Activated B cell treated with CpG ODN at 0.5 μM for 24 hours (primary cell): ENCODE measurements around the gene CDH15. TPM values are rescaled to one million over a fixed set of nuclear protein-coding genes. Genes with fewer than 3 reads are reported as not detected.

Source experiments
- ATAC-seq: fragments of 200-7000 bp; cut with Tn5 transposase; one replicate; pipeline ENCODE4 v1.10.0; 2021; ENCODE audit warnings: low read depth, mild to moderate bottlenecking, moderate library complexity
- CTCF ChIA-PET: fragments of 350-600 bp; sonication (Branson Sonifier 250); formaldehyde crosslinking; loops from one replicate; lab custom pipeline; 2021; ENCODE audit warnings: antibody characterized with exemption; lab: Charles Lee
- POLR2A ChIA-PET: fragments of 350-600 bp; sonication (Branson Sonifier 250); formaldehyde crosslinking; loops from one replicate; lab custom pipeline; 2021; ENCODE audit warnings: antibody characterized with exemption; lab: Charles Lee
- DNase-seq: peaks from one replicate; pipeline ENCODE4 v3.0.0; 2022
- H3K27ac Mint-ChIP-seq: one replicate; pipeline ENCODE4 v1.8.0; 2020; ENCODE audit warnings: mixed read lengths
- H3K27me3 Mint-ChIP-seq: one replicate; pipeline ENCODE4 v1.8.0; 2021; ENCODE audit warnings: mixed read lengths
- H3K36me3 Mint-ChIP-seq: one replicate; pipeline ENCODE4 v1.8.0; 2021; ENCODE audit warnings: low read depth, mixed read lengths
- H3K4me1 Mint-ChIP-seq: one replicate; pipeline ENCODE4 v1.8.0; 2021; ENCODE audit warnings: mixed read lengths
- H3K4me3 Mint-ChIP-seq: one replicate; pipeline ENCODE4 v1.8.0; 2020; ENCODE audit warnings: mild to moderate bottlenecking, mixed read lengths
- H3K9me3 Mint-ChIP-seq: one replicate; pipeline ENCODE4 v1.8.0; 2020; ENCODE audit warnings: mixed read lengths
- intact Hi-C: fragments of 100-400 bp; cut with micrococcal nuclease; formaldehyde crosslinking; loops from one replicate; pipeline ENCODE4 v1.15.1; 2024
- total RNA-seq: library from RNA; stranded (reverse); gene quantifications from 2 replicates; pipeline ENCODE4 v1.2.3, GENCODE V29; 2022
- TF ChIP-seq, protein P1 (sequence below): fragments of 200-600 bp; IDR thresholded peaks from one replicate; pipeline ENCODE4 v1.8.0; 2022; ENCODE audit warnings: antibody characterized with exemption, mild to moderate bottlenecking

CDH15 gene
- total RNA-seq, 1 donor from 2014 or later: not detected

DNA sequence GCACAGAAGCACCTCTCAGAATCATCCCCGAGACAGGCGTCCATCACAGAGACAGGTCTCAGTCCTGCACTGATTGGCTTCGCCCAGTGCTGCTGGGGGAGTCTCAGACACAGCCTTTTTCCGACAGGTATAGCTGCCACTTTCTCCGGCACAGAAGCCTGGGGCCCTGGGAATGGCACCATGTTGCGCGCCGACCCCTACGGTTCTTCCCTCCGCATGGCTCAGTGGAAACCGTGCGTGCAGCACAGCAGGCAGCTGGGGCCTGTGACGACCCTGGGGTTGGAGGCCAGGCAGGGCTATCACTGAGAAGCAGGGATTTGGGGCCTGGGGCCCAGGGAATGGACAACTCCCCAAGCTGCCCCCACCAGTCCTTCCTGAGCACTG is 29.7 kb upstream of the CDH15 start:
- H3K9me3 Mint-ChIP-seq: no peaks in the 10 kb centered on the region
- H3K27me3 Mint-ChIP-seq: no peaks in the 10 kb centered on the region
- H3K4me3 Mint-ChIP-seq: no peak overlapping the region
- peaks cover 52% of the 10 kb centered on the region for H3K36me3 Mint-ChIP-seq
- intact Hi-C loops: no loop called here
- POLR2A ChIA-PET: no interaction called here
- H3K27ac Mint-ChIP-seq: no peak overlapping the region
- CTCF ChIA-PET: no interaction called here
- ATAC-seq: no peak
- no peak for DNase-seq
- TF ChIP-seq, protein P1, sequence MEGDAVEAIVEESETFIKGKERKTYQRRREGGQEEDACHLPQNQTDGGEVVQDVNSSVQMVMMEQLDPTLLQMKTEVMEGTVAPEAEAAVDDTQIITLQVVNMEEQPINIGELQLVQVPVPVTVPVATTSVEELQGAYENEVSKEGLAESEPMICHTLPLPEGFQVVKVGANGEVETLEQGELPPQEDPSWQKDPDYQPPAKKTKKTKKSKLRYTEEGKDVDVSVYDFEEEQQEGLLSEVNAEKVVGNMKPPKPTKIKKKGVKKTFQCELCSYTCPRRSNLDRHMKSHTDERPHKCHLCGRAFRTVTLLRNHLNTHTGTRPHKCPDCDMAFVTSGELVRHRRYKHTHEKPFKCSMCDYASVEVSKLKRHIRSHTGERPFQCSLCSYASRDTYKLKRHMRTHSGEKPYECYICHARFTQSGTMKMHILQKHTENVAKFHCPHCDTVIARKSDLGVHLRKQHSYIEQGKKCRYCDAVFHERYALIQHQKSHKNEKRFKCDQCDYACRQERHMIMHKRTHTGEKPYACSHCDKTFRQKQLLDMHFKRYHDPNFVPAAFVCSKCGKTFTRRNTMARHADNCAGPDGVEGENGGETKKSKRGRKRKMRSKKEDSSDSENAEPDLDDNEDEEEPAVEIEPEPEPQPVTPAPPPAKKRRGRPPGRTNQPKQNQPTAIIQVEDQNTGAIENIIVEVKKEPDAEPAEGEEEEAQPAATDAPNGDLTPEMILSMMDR: no peak
- H3K4me1 Mint-ChIP-seq: no peaks in the 10 kb centered on the region

DNA sequence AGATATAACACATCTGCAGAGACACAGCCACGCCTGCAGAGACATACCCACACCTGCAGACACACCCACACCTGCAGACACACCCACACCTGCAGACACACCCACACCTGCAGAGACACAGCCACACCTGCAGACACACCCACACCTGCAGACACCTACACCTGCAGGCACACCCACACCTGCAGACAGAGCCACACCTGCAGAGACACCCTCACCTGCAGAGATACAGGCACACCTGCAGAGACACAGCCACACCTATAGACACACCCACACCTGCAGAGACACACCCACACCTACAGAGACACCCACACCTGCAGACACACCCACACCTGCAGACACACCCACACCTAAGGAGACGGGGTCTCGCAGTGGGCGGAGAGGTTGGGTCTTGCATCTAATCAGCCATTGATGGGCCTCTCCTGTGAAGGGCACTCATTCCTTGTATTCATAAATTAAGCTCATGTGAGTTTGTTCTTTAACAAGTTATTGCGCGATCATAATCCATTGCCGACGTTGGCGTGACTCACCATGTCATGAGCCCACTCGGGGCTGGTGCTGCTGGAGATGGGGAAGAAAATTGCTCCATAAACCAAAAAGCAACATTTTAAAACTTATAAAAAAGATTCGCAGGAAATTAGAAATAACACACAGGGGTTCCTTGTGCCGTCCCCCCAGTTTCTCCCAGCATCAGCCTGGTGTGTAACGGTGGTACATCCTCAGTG is 28.9 kb upstream of the CDH15 start:
- ChIA-PET POLR2A (no interaction called here), CTCF (no interaction called here)
- ATAC-seq (no peak), DNase-seq (no peak)
- no peak overlapping the region for H3K27ac Mint-ChIP-seq
- no peak overlapping the region for H3K4me3 Mint-ChIP-seq
- no peaks in the 10 kb centered on the region for H3K27me3 Mint-ChIP-seq
- TF ChIP-seq, protein P1: no peak
- H3K9me3 Mint-ChIP-seq: no peaks in the 10 kb centered on the region
- H3K4me1 Mint-ChIP-seq: no peaks in the 10 kb centered on the region
- intact Hi-C loops: no loop called here
- H3K36me3 Mint-ChIP-seq: peaks cover 51% of the 10 kb centered on the region

DNA sequence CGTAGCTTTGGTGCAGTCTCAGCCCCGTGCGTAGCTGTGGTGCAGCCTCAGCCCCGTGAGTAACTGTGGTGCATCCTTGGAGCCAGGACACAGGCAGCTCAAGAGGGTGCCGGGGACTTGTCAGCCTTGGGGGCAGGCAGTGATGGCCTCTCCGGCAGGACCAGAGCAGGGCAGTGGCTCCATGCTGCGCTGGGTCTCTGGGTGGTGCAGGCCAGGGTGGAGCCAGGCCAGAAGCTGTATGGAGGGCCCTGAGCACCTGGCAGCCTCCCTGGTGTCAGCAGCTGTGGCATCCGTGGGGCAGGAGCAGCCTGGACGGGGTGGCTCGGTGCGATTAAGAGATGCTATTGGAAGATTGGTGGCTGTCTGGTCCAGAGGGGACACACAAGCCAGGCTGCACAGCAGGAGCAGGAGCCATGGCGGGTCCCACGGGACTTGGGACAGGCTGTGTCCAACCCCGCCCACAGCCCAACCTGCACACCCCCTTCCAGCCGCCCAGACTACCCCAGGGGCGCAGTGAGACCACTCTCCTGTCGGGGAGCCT is 28.3 kb upstream of the CDH15 start:
- ChIA-PET POLR2A (no interaction called here), CTCF (no interaction called here)
- intact Hi-C loops: no loop called here
- DNase-seq (no peak), ATAC-seq (no peak)
- Mint-ChIP-seq H3K27ac (no peak overlapping the region), H3K9me3 (no peaks in the 10 kb centered on the region), H3K4me1 (no peaks in the 10 kb centered on the region), H3K4me3 (no peak overlapping the region), H3K36me3 (peaks cover 56% of the 10 kb centered on the region), H3K27me3 (no peaks in the 10 kb centered on the region)
- TF ChIP-seq, protein P1: no peak

DNA sequence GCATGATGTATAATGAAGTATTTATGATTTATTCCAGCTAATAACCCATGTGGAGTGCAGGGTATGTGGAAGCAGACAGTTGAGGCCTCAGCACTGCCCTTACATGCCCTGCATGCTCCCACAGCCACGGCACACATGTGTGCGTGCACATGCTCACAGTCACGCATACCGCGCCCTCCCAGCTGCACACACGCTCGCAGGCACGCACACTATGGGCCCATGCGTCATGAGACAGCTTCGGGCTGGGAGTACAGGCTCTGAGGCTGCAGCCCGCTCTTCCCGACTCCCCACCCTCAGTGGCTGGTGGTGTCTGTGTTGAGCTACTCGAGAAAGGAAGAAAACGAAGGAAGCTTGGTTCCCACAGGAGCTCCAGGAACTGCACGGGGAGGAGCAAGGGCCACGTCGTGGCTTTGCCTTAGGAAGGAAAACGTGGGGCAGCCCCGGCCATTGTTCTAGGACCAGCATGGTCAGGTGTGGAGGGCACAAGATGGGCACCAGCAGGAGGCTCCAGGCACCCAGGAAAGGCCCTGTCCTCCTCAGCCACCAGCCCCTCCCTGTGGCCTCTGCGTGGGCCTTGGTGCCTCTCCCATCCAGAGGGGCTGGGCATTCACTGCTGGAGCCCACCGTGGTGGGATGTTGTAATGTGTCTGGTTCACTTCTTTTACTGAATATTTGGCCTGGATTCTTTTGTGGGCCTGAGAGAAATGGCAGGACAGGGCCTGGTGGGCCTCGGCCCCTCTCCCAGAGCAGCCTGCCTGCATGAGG is 27.5 kb upstream of the CDH15 start:
- H3K4me3 Mint-ChIP-seq: no peak overlapping the region
- no peak overlapping the region for H3K27ac Mint-ChIP-seq
- H3K9me3 Mint-ChIP-seq: peaks cover 6% of the 10 kb centered on the region
- intact Hi-C loops: no loop called here
- no peak for DNase-seq
- no peaks in the 10 kb centered on the region for H3K27me3 Mint-ChIP-seq
- CTCF ChIA-PET: no interaction called here
- no peaks in the 10 kb centered on the region for H3K4me1 Mint-ChIP-seq
- TF ChIP-seq, protein P1: no peak
- H3K36me3 Mint-ChIP-seq: peaks cover 60% of the 10 kb centered on the region
- POLR2A ChIA-PET: interaction anchor here (0.6 kb wide), 1 partner anchor 91 kb away, joined by 8 read pairs; no protein-coding TSS in a partner anchor
- ATAC-seq: no peak

DNA sequence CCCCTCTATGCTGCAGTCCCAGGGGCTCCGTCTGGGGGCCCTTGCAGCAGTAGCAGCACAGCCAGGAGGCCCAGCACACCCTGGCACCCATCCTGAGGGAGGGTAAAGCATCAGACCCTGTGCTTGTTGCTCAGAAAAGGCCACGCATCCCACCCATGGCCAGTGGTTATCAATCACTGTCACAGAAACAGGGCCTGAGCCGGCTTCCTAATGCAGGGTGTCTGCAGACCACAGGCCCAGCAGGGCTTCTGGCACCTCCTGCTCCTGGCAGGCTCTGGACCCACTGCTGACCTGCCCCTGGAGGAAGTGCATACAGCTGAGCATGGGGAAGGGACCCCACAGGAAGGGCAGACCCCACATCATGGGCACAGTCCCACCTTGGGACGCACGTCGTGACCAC is 26.9 kb upstream of the CDH15 start:
- H3K9me3 Mint-ChIP-seq: peaks cover 11% of the 10 kb centered on the region
- H3K36me3 Mint-ChIP-seq: peaks cover 63% of the 10 kb centered on the region
- intact Hi-C loops: no loop called here
- ChIA-PET POLR2A (interaction anchor here (0.6 to 0.7 kb wide), 2 partner anchors 29 to 92 kb away, joined by 3 to 8 read pairs; no protein-coding TSS in a partner anchor), CTCF (no interaction called here)
- H3K4me3 Mint-ChIP-seq: no peak overlapping the region
- TF ChIP-seq, protein P1: no peak
- H3K4me1 Mint-ChIP-seq: no peaks in the 10 kb centered on the region
- H3K27ac Mint-ChIP-seq: no peak overlapping the region
- no peaks in the 10 kb centered on the region for H3K27me3 Mint-ChIP-seq
- DNase-seq (no peak), ATAC-seq (no peak)
